IPS DF 19.7 (cell line): ENCODE measurements around the gene ST14.

Source experiments
- DNase-seq: peaks from one replicate; pipeline ENCODE4 v3.0.0-alpha.2; 2013; ENCODE audit warnings: low read depth, low spot score

The ST14 gene

DNA sequence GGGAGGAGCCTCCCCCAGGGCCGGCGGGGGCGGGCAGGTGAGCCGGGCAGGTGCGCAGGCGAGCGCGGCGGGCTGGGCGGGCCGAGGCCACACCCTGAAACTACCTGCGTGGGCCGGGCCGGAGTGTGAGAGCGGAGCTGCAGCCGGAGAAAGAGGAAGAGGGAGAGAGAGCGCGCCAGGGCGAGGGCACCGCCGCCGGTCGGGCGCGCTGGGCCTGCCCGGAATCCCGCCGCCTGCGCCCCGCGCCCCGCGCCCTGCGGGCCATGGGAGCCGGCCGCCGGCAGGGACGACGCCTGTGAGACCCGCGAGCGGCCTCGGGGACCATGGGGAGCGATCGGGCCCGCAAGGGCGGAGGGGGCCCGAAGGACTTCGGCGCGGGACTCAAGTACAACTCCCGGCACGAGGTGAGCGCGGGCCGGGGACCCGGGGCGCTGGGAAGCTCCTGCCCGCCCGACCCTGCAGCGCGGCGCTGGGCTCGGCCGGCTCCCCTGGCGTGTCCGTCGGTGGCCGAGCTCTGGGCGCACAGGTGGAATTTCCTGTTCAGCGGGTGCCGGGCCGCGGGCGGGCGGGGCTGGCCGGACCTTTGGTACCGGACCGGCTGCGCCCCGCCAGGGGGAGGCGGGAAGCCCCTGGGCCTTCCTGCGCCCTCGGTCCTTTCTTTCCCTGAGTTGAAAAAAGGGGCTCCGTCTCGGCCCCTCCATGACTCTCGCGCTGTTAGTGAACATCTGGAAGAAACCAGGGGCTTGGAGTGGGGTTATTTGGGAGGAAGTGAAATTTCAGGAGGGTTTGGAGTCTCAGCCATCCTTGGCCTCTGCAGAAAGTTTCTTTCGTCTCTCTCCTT lies at the start of gene ST14:
TSS of gene ST14 (plus strand) at position 126 of the 841 bp plus-strand sequence. CDS start at position 324, 198 bp downstream.
- no peak for DNase-seq

DNA sequence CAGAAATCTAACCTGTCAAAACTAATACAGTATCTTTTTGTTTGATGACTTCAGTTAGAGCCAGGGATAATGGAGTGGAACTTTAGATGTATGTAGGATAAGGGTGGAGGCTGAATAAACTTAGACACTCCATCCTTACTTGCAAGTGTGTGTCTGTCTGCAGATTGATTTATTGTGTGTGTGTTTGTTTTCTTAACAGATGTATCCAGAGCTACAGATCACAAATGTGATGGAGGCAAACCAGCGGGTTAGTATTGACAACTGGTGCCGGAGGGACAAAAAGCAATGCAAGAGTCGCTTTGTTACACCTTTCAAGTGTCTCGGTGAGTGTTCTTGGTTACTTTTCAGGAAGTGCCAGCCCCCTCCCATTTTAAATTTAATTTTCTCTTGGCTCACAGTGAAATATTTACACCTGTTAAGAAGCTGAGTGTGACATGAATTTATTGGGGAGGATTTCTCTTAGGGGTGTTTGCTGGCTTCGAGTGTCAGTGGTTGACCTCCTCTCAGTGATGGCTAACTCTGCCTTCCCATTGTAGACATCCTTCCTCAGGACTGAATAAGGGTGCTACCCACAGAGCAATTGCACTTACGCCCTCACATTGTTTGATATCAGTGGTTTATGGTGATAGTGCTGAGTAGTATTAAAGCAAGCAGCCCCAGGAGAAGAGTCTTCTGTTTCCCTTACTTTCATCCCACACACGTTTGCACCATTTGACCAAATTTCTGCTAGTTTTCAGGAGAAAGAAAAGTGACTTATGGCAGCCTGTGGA lies 49.1 kb upstream of the ST14 start:
- no peak for DNase-seq

DNA sequence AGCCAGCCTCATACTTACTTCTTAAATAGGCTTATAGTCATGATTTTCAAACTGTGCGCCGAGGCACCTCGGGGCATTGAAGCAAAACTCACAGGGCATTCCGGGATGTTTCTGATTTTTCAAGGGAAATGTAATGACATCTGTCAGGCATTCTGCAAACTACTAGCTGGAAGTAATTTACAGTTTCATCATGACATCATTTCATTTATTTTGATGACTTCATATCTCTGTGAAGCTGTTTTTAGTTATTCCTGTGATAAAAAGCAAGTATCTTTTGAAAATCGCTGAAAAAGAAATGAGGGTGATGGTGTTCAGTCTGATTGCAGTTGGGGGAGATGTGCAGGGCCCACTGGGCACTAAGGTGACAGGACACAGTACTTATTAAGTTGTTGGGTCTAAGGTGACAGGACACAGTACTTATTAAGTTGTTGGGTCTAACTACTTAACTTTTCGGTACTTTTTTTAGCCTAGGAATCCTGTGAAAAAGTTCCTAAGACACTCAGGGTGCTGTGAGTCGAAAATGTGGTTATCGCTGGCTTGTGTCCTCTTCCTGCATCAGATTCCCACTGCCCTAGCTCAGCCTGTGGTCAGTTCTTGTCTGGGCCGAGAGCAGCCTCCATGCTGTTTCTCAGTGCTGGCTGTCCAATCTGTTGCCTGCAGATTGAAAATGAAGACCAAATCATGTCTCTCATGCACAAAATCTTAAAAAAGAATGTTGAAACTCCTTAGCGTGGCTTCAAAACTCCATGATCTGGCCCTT lies 47.3 kb upstream of the ST14 start:
- no peak for DNase-seq

DNA sequence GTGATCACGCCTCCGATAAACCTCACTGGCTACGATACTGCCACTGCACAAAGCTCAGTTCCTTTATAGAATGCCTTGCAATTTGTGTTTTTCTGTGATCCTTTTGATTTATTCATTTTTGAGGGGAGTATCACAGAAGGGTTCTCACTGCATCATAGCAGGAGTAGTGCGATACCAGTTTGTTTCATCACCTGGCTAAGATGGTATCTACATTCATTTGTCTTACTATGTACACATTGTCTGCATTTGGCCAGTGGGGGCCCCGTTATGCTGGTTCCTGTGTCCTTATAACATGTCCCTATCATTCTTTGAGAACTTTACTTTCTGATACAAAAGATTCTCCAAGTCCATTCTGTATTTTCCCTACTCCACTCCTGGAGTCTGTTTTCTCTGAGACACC lies 45.3 kb upstream of the ST14 start:
- DNase-seq, result no peak

DNA sequence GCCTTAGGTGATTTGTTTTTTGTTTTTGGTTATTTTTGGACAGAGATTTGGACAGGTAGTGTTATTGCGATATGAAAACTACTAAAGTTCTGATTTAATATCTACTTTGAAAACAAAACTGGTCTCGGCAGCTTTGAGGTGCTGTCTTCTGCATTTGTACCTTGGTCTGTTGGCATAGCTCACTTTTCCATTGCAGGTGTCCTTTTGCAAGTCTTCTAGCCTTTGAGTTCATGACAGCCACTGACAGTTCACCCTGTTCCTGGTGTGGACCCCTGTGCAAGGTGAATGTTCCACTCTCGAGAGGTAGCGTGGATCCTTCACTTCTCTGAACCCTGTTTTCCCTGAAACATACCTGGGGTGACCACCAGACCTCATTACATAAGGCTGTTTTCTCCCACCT lies 44.9 kb upstream of the ST14 start:
- DNase-seq, result no peak

DNA sequence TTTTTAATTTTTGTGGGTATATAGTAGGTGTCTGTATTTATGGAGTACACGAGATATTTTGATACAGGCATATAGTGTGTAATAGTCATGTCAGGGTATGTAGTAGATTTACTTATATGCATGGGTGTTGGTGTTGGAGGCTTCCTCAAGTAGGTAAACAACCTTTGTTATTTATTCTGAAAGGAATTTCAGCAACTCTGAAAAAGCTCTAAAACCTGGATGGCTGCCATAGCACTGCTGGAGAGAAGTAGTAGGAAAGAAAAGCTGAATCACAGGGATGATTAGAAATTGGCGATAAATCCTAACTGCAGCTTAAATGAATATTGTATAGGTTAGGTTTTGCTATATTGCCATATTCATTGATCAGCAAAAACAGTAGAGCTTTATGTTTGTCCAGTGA lies 44.4 kb upstream of the ST14 start:
- no peak for DNase-seq

DNA sequence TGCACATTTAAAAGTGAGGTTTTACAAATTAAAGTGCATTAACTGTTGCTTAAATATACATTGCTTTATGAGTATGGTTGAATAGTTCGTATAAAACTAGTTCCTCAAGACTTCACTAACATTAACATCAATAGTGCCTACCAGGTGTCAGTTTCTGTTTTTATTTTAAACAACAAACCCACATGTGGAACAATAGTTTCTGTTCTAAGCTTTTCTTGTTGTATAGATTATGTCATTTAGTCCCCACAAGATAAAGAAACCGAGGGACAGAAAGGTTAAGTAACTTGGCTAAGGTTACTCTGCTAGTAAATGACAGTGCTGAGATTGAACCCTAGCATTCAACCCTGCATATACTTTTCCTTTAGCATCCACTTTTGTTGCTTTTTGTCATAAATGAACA lies 41.4 kb upstream of the ST14 start:
- no peak for DNase-seq

DNA sequence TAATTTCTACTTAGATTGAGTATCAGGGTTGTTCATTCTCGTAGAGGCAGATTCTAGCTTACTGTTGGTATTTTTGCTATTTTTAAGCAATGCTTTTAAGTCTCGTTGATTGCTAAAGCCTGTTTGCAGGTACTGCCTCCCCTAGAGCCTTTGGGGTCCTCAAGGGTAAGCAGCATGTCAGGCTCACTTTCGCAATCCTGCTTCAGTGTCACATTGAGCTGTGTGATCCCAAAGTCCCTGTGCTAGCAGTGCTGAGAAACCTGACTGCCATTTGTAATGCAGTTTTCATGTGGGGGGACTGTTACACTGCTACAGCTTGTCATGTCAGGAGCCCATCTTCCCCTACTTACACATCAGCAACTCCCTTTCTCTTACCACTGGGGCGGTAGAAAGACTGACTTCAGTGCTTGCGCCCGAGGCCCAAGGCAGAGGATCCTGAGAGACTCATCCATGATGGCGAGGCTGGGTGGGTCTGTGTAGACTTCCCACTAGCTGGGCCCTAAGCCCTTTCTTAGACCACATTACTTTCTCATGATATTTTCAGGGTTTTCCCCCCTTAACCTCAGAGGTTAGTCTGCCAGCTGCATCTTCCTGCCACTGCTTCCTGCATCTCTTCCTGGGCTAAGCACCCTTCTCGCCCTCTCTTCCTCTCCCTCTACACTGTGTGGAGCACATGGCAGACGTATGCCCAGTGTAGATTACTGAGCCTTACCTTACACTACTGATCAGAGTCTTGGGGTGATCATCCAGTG lies 40.8 kb upstream of the ST14 start:
- DNase-seq, result no peak

DNA sequence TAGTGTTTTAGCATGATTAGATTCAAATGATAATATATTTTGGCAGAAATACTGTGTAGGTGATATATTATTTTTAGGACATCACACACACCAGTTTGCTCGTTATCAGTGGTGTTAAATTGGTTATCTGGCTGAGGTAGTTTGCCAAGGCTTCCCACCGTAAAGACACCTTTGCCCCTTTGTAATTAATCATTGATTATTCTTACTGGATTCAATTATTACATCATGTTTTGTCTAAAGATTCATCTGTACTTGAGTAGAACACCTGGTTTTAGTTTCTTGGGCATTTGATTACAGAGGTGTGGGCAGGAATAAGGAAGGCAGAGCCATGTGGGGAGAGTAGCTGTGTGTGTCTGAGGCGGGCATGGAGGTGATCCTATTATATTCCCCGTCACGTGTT lies 39.5 kb upstream of the ST14 start:
- DNase-seq, result no peak

DNA sequence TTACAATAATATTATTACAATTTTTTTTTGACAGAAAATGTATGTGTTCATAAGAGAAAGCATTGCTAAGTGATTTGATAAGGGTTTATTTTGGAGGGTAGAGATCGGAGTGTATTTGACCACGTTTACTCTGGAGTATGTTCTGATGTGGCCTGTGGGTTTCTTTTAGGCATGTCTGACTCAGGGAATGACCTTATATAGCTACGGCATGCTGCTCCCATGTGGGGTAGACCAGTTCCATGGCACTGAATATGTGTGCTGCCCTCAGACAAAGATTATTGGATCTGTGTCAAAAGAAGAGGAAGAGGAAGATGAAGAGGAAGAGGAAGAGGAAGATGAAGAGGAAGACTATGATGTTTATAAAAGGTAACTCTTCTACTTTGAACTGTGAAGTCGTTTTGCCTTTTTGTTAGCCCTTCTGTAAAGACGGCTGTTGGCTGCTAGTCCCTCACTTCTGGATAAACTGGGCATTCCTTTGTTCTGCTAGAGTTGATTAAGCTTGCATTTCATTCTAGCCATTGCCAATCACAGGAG lies 38.1 kb upstream of the ST14 start:
- no peak for DNase-seq

DNA sequence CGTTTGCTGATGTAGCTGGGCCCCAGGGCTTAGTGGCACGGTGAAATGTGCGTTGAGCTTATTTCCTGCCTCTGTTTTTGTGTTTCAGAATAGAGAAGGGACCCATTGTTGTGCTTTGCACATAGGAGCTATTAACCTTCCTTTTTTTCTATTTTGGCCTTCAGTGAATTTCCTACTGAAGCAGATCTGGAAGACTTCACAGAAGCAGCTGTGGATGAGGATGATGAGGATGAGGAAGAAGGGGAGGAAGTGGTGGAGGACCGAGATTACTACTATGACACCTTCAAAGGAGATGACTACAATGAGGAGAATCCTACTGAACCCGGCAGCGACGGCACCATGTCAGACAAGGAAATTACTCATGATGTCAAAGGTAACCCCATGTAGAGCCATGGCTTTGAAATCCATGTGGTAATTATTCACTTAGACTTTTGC lies 37.4 kb upstream of the ST14 start:
- no peak for DNase-seq

DNA sequence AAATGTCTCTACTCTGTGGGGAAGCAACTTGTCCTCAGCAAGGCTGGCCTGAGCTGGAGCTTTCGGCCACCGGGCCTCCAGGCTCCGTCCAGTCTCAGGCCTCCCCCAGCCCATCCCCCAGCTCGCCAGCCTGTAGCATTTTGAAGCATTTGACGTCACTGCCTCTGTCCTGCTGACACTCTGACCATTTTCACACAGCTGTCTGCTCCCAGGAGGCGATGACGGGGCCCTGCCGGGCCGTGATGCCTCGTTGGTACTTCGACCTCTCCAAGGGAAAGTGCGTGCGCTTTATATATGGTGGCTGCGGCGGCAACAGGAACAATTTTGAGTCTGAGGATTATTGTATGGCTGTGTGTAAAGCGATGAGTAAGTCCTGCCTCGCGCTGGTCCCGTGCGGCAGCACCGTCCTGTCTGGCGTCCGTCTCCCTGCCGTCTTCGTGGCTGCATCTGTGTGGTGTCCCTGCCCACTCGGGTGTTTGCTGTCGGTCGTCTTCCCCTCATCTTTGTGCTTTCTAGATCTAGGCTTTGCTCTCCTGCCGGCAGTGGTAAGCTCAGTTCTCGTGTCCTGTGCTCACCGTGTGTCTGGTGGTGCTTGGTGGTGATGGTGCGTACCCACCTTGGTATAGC lies 36.1 kb upstream of the ST14 start:
- DNase-seq, result no peak

DNA sequence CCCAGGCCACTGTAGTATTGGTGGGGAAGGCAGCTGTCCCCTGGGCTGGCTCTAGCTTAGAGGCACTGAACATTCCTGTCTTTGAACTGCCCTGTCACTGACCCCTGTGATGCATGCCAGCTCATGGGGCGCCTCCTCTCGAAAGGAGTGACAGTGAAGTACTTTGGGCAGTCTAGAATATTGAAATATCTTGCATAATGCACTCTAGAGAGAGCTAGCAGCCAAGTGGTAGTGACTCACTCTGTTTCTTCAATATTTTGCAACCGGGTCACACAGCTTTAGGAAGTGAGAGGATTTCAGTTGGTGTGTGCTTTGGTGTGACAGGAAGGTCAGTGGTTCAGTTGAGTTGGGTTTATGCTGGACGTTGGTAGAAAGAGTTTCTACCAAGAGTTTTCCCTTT lies 35.5 kb upstream of the ST14 start:
- no peak for DNase-seq

DNA sequence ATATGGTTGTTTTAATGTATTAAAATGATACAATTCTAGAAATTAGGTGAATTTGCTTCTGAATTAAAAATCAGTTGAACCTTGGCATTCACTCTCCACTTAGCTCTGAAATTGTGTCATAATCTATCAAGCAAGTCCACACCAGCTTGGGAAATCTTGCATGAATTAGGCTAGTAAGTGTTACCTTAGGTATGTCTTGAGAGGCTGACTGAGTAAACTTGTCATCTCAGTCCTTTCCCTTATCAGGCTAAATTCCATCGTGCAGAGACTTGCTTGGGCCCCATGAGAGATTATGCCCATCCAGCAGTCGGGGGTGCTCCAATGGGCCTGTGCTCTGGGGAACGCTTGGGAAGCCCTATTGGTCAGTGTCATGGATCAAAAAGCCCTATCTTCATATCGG lies 33.9 kb upstream of the ST14 start:
- no peak for DNase-seq

DNA sequence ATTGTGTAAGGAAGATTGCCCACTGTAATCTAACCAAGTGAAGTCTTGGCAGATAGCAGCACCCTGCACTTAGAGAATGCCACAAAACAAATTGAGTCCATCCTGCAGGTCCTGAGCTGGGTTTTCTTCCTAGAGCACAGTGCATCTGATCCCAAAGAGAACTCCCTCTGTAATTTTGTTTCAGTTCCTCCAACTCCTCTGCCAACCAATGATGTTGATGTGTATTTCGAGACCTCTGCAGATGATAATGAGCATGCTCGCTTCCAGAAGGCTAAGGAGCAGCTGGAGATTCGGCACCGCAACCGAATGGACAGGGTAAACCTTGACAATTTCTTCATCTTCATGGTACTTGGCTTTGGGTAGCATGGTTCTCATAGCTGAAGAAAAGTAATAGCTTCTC lies 33.1 kb upstream of the ST14 start:
- DNase-seq, result no peak

DNA sequence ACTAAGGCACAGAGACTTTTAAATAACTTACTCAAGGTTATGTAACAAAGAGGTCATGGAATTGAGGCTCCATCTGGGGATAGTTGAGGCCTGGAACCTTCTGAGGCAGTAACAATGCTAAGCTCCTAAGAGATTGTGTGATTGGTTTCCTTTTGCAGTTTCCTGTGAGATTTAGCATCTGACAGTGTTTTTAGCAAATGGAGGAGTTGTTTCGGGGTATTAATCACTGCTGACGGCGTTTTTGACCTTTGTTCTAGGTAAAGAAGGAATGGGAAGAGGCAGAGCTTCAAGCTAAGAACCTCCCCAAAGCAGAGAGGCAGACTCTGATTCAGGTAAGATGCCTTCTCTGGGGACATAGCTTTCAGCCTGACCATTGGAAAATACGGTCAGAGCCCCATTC lies 32.1 kb upstream of the ST14 start:
- DNase-seq, result no peak

DNA sequence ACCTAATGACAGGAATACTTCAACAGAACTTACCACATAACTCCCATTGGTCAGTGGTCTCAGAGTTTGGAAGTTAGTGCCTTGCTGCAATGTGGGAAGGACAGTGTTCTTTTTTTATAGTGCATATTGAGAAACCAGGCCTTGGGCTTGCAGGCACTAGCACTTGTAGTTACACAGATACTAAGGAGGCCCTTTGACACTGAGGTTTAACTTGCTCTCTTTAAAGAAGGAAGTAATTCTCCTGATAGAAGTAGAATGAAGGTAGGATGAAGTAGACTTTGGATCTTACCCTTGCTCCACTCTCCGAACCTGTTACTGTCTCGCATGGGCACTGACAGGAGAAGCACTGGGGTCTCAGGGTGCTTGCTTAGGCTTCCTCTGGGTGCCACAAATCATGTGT lies 31.0 kb upstream of the ST14 start:
- no peak for DNase-seq

DNA sequence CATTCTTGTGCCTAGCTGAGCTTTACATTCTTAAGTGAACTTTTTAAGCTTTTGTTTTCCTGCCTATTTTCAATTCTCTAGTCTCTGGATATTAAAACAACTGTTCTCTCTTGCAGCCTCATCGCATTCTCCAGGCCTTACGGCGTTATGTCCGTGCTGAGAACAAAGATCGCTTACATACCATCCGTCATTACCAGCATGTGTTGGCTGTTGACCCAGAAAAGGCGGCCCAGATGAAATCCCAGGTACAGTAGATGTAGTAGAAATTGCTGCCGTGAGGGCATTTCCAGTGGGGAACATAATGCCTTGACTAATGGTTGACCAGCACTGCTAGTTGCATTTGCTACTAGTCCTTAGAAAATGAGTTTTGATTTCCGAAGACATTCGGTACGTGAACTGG lies 29.7 kb upstream of the ST14 start:
- DNase-seq, result no peak

DNA sequence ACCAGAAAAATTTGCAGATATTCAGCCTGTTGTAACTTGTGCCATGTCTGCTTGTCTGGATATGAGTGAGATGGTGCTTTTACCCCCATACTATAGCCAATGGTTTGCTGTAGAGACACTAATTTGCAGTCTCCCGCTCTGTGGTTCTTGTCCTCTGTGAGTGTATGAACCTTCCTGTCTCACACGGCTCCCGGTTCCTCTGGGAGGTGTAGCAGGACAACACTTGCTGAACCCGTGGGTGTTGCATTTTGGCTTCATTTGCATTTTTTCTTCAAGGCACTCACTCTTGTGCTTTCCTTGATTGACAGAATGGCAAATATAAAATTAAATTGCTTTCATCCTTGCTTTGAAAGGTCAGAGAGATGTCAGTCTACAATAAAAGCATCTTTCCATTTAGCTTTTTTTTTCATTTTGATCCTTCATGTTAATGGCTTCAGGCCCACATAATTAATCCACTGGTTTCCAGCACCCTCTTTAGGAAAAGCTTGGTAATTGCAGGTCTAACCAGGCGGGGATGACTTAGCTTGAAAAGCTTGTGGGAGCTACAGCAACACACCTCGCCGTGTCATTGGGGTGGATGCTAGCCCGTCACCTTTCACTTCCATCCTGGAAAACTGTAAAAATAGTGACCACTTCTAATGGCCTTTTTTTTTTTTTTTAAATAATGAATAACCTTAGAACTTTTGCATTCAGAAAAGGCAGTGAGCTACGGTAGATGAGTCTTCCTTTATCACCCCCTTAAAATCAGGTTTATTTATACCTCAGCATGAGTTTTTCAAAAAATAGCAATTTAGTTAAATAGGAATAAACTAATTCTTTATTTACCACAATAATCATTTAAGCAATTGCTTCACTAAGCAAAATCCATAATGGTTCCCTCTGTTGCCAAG lies 27.4 kb upstream of the ST14 start:
- peak; percentile 72 for DNase-seq

DNA sequence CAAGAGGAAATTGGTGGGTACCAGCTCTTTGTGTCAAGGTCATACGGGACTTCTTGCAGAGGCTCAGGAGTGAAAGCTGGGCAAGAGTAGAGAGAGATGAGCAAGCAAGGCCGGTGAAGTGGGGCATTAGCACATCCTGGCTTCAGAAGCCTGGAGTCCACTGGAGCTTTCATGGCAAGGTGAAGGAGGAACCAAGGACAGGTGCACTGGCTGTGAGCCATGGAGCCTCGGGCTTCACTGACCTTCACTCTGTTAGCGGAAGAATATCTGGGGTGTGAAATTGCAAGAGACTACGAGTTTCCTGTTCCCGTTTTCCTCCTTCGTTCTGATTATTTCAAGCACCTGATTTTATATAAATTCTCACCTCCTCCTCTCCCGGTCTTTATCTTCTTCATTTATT lies 25.9 kb upstream of the ST14 start:
- DNase-seq, result no peak
